Measurements from ENCODE around the gene ZNF526.
"Not testable (repeated sequence)": the region's sequence is repeated elsewhere in the genome, so short reads cannot be mapped to it uniquely, and the experiment has no call there.

ZNF526 gene

GRCh38 chr19:42257842-42258241, 37.7 kb downstream of the ZNF526 start:
- H2BK15ac ChIP-seq (ENCODE audit: low read length); H3K9ac ChIP-seq (ENCODE audit: low read depth, low read length, poor library complexity); H3K23ac ChIP-seq (ENCODE audit: low read depth, low read length, poor library complexity); DNase-seq (ENCODE audit: low spot score); H3K14ac ChIP-seq (ENCODE audit: low read length); H4K8ac ChIP-seq (ENCODE audit: low read depth, low read length); H2AFZ ChIP-seq (ENCODE audit: low read length); H2BK120ac ChIP-seq (ENCODE audit: low read depth, low read length); H3K27me3 ChIP-seq (ENCODE audit: control insufficient read depth in 3 of 3, insufficient read depth in 3 of 3, low read depth in 1 of 3, low read length in 3 of 3); H3K4ac ChIP-seq (ENCODE audit: low read length); H3K9me3 ChIP-seq (replicated peaks in 1 of 2; ENCODE audit: control insufficient read depth in 2 of 2, insufficient read depth in 1 of 2, low read depth in 1 of 2, low read length in 2 of 2); H2AK5ac ChIP-seq (ENCODE audit: low read depth, low read length); H3K18ac ChIP-seq (ENCODE audit: low read length); H2BK5ac ChIP-seq (ENCODE audit: low read length); H3K27ac ChIP-seq (replicated peaks; ENCODE audit: low read length); H4K91ac ChIP-seq (ENCODE audit: low read depth, low read length, poor library complexity); H3K4me3 ChIP-seq (ENCODE audit: low read length in 2 of 2); H3K79me1 ChIP-seq (ENCODE audit: low read depth, low read length); H3K4me2 ChIP-seq (ENCODE audit: insufficient read depth, low read length, poor library complexity, severe bottlenecking); H3K36me3 ChIP-seq (replicated peaks in 1 of 2; ENCODE audit: control insufficient read depth in 2 of 2, insufficient read depth in 2 of 2, low read length in 2 of 2); H2BK12ac ChIP-seq (ENCODE audit: low read length): not testable (repeated sequence)
- peaks cover 6 to 12% of the 10 kb centered on the region in 2 donors for H3K4me1 ChIP-seq (ENCODE audit: control insufficient read depth in 2 of 2, insufficient read depth in 1 of 2, low read depth in 1 of 2, low read length in 2 of 2)
- no CpG with 5 or more reads among the region's 3 CpGs for WGBS, 2 donors (ENCODE audit: extremely low coverage in 2 of 2, insufficient read length in 2 of 2, insufficient replicate concordance in 1 of 2)

GRCh38 chr19:42261763-42262162, 41.7 kb downstream of the ZNF526 start:
- H2BK12ac ChIP-seq (ENCODE audit: low read length), result no peak overlapping the region
- WGBS, 2 donors (ENCODE audit: extremely low coverage in 2 of 2, insufficient read length in 2 of 2, insufficient replicate concordance in 1 of 2), result no CpG with 5 or more reads among the region's 3 CpGs
- H3K4ac ChIP-seq (ENCODE audit: low read length), result no peak overlapping the region
- H3K36me3 ChIP-seq (replicated peaks in 1 of 2; ENCODE audit: control insufficient read depth in 2 of 2, insufficient read depth in 2 of 2, low read length in 2 of 2), result no peaks in the 10 kb centered on the region
- H2AK5ac ChIP-seq (ENCODE audit: low read depth, low read length), result no peak overlapping the region
- no peaks in the 10 kb centered on the region for H3K4me1 ChIP-seq (ENCODE audit: control insufficient read depth in 2 of 2, insufficient read depth in 1 of 2, low read depth in 1 of 2, low read length in 2 of 2)
- H3K79me1 ChIP-seq (ENCODE audit: low read depth, low read length), result no peaks in the 10 kb centered on the region
- H2BK5ac ChIP-seq (ENCODE audit: low read length), result no peak overlapping the region
- no peak overlapping the region for H4K8ac ChIP-seq (ENCODE audit: low read depth, low read length)
- no peaks in the 10 kb centered on the region for H3K27me3 ChIP-seq (ENCODE audit: control insufficient read depth in 3 of 3, insufficient read depth in 3 of 3, low read depth in 1 of 3, low read length in 3 of 3)
- H3K14ac ChIP-seq (ENCODE audit: low read length), result no peak overlapping the region
- no peak overlapping the region for H4K91ac ChIP-seq (ENCODE audit: low read depth, low read length, poor library complexity)
- H3K4me3 ChIP-seq (ENCODE audit: low read length in 2 of 2), result no peak overlapping the region
- no peak overlapping the region for H3K4me2 ChIP-seq (ENCODE audit: insufficient read depth, low read length, poor library complexity, severe bottlenecking)
- H2AFZ ChIP-seq (ENCODE audit: low read length), result no peak overlapping the region
- H3K9me3 ChIP-seq (replicated peaks in 1 of 2; ENCODE audit: control insufficient read depth in 2 of 2, insufficient read depth in 1 of 2, low read depth in 1 of 2, low read length in 2 of 2), result no peaks in the 10 kb centered on the region
- H3K23ac ChIP-seq (ENCODE audit: low read depth, low read length, poor library complexity), result no peak overlapping the region
- H2BK15ac ChIP-seq (ENCODE audit: low read length), result no peak overlapping the region
- no peak for DNase-seq (ENCODE audit: low spot score)
- no peak overlapping the region for H3K27ac ChIP-seq (replicated peaks; ENCODE audit: low read length)
- H3K9ac ChIP-seq (ENCODE audit: low read depth, low read length, poor library complexity), result no peak overlapping the region
- H2BK120ac ChIP-seq (ENCODE audit: low read depth, low read length), result no peak overlapping the region
- no peak overlapping the region for H3K18ac ChIP-seq (ENCODE audit: low read length)

GRCh38 chr19:42266105-42266504, 46.0 kb downstream of the ZNF526 start:
- H4K8ac ChIP-seq (ENCODE audit: low read depth, low read length); H2BK12ac ChIP-seq (ENCODE audit: low read length); DNase-seq (ENCODE audit: low spot score); H3K14ac ChIP-seq (ENCODE audit: low read length); H3K36me3 ChIP-seq (replicated peaks in 1 of 2; ENCODE audit: control insufficient read depth in 2 of 2, insufficient read depth in 2 of 2, low read length in 2 of 2); H4K91ac ChIP-seq (ENCODE audit: low read depth, low read length, poor library complexity); H3K4ac ChIP-seq (ENCODE audit: low read length); H2BK15ac ChIP-seq (ENCODE audit: low read length); H3K9ac ChIP-seq (ENCODE audit: low read depth, low read length, poor library complexity); H2BK120ac ChIP-seq (ENCODE audit: low read depth, low read length); H3K27ac ChIP-seq (replicated peaks; ENCODE audit: low read length); H2BK5ac ChIP-seq (ENCODE audit: low read length); H3K27me3 ChIP-seq (ENCODE audit: control insufficient read depth in 3 of 3, insufficient read depth in 3 of 3, low read depth in 1 of 3, low read length in 3 of 3); H3K4me3 ChIP-seq (ENCODE audit: low read length in 2 of 2); H3K79me1 ChIP-seq (ENCODE audit: low read depth, low read length); H2AK5ac ChIP-seq (ENCODE audit: low read depth, low read length); H3K4me2 ChIP-seq (ENCODE audit: insufficient read depth, low read length, poor library complexity, severe bottlenecking); H3K9me3 ChIP-seq (replicated peaks in 1 of 2; ENCODE audit: control insufficient read depth in 2 of 2, insufficient read depth in 1 of 2, low read depth in 1 of 2, low read length in 2 of 2); H3K23ac ChIP-seq (ENCODE audit: low read depth, low read length, poor library complexity); H3K18ac ChIP-seq (ENCODE audit: low read length): not testable (repeated sequence)
- no CpG with 5 or more reads among the region's 4 CpGs for WGBS, 2 donors (ENCODE audit: extremely low coverage in 2 of 2, insufficient read length in 2 of 2, insufficient replicate concordance in 1 of 2)
- H2AFZ ChIP-seq (ENCODE audit: low read length), result peak overlapping the region; percentile 32
- H3K4me1 ChIP-seq (ENCODE audit: control insufficient read depth in 2 of 2, insufficient read depth in 1 of 2, low read depth in 1 of 2, low read length in 2 of 2), result peaks cover 12 to 19% of the 10 kb centered on the region in 2 donors

- H3K79me1 ChIP-seq (ENCODE audit: low read depth, low read length); H3K4ac ChIP-seq (ENCODE audit: low read length); H3K9ac ChIP-seq (ENCODE audit: low read depth, low read length, poor library complexity); H2BK120ac ChIP-seq (ENCODE audit: low read depth, low read length); H3K9me3 ChIP-seq (replicated peaks in 1 of 2; ENCODE audit: control insufficient read depth in 2 of 2, insufficient read depth in 1 of 2, low read depth in 1 of 2, low read length in 2 of 2); H3K14ac ChIP-seq (ENCODE audit: low read length); H4K91ac ChIP-seq (ENCODE audit: low read depth, low read length, poor library complexity); H4K8ac ChIP-seq (ENCODE audit: low read depth, low read length); H2BK5ac ChIP-seq (ENCODE audit: low read length); H3K18ac ChIP-seq (ENCODE audit: low read length); H3K4me3 ChIP-seq (ENCODE audit: low read length in 2 of 2); H2AK5ac ChIP-seq (ENCODE audit: low read depth, low read length); H2BK12ac ChIP-seq (ENCODE audit: low read length); H3K23ac ChIP-seq (ENCODE audit: low read depth, low read length, poor library complexity); H3K27me3 ChIP-seq (ENCODE audit: control insufficient read depth in 3 of 3, insufficient read depth in 3 of 3, low read depth in 1 of 3, low read length in 3 of 3); H3K36me3 ChIP-seq (replicated peaks in 1 of 2; ENCODE audit: control insufficient read depth in 2 of 2, insufficient read depth in 2 of 2, low read length in 2 of 2); H3K27ac ChIP-seq (replicated peaks; ENCODE audit: low read length); H2BK15ac ChIP-seq (ENCODE audit: low read length); H3K4me2 ChIP-seq (ENCODE audit: insufficient read depth, low read length, poor library complexity, severe bottlenecking); DNase-seq (ENCODE audit: low spot score): not testable (repeated sequence)
- WGBS, 2 donors (ENCODE audit: extremely low coverage in 2 of 2, insufficient read length in 2 of 2, insufficient replicate concordance in 1 of 2), result no CpG with 5 or more reads among the region's 25 CpGs
- Histone ChIP-seq H3K4me1 (ENCODE audit: control insufficient read depth in 2 of 2, insufficient read depth in 1 of 2, low read depth in 1 of 2, low read length in 2 of 2) (peaks cover 12 to 19% of the 10 kb centered on the region in 2 donors), H2AFZ (ENCODE audit: low read length) (peak overlapping the region; percentile 87)
Measured at GRCh38 chr19:42266928-42267603, 47.0 kb downstream of the ZNF526 start.
